Gastroesophageal sphincter (tissue), 4 donors: ENCODE data around the gene SMARCD1. TPM values are rescaled to one million over a fixed set of nuclear protein-coding genes. Genes with fewer than 3 reads are reported as not detected.

Experiments
- ATAC-seq: fragments of 150-250 bp; one replicate; pipeline ENCODE4 v1.9.1; 2016; ENCODE audit warnings: mild to moderate bottlenecking, moderate library complexity
- H3K27ac ChIP-seq, 4 donors: fragments of 200-600 bp; sonication (generic) in 3 of 4; 1 replicate in 3 of 4; 2 replicates in 1 of 4; pipeline ENCODE4 v1.5.1; 2016 to 2019
- H3K27me3 ChIP-seq: fragments of 200-600 bp; sonication (generic); one replicate; pipeline ENCODE4 v1.5.1; 2019
- H3K36me3 ChIP-seq, 2 donors: fragments of 200-600 bp; sonication (generic); one replicate each; pipeline ENCODE4 v1.5.1; 2019; ENCODE audit warnings: control low read depth in 1 of 2
- H3K4me1 ChIP-seq, 3 donors: fragments of 200-600 bp; sonication (generic); 1 replicate in 2 of 3; 2 replicates in 1 of 3; pipeline ENCODE4 v1.5.1; 2016 to 2019; ENCODE audit warnings: control low read depth in 2 of 3
- H3K4me3 ChIP-seq, 2 donors: fragments of 200-600 bp; sonication (generic); one replicate each; pipeline ENCODE4 v1.5.1; 2019; ENCODE audit warnings: mild to moderate bottlenecking in 1 of 2, moderate library complexity in 1 of 2
- H3K9me3 ChIP-seq, 3 donors: fragments of 200-600 bp; sonication (generic); one replicate each; pipeline ENCODE4 v1.5.1; 2017 to 2019; ENCODE audit warnings: control low read depth in 2 of 3
- CTCF ChIP-seq, 4 experiments: fragments of 200-600 bp in 2 of 4; fragments of 450-650 bp in 2 of 4; sonication (generic) in 1 of 4; IDR thresholded peaks; one replicate each; pipeline ENCODE4 v1.5.1; 2017 to 2019; ENCODE audit warnings: antibody characterized with exemption in 4 of 4, mild to moderate bottlenecking in 2 of 4, moderate library complexity in 2 of 4
- EP300 ChIP-seq: sonication (generic); formaldehyde crosslinking; IDR thresholded peaks from one replicate; pipeline ENCODE4 v1.6.1; 2017; ENCODE audit warnings: antibody characterized with exemption, mild to moderate bottlenecking
- POLR2A ChIP-seq, 2 donors: fragments of 450-650 bp; IDR thresholded peaks; one replicate each; pipeline ENCODE4 v1.6.1; 2017; ENCODE audit warnings: antibody characterized with exemption in 2 of 2, mild to moderate bottlenecking in 2 of 2, moderate library complexity in 1 of 2
- POLR2AphosphoS5 ChIP-seq: sonication (generic); formaldehyde crosslinking; IDR thresholded peaks from one replicate; pipeline ENCODE4 v1.6.1; 2017; ENCODE audit warnings: antibody characterized with exemption
- WGBS, 2 donors: methylation state at CpG; one replicate each; pipeline ENCODE4 v1.1.5; 2018; ENCODE audit warnings: low coverage in 1 of 2; 5-methylcytosine and 5-hydroxymethylcytosine counted together
- total RNA-seq, 4 donors: library from RNA; depleted of rRNA; stranded (reverse); fragments of >200 nt; gene quantifications; one replicate each; pipeline ENCODE4 v1.1.0, GENCODE V29; 2016

Gene SMARCD1
- total RNA-seq, 4 donors from 2014 or later: 26.6 to 52.8 (median 44.2) TPM

GRCh38 chr12:50060120-50060468 is 25.0 kb upstream of the SMARCD1 start:
- H3K4me3 ChIP-seq: no peak overlapping the region
- peaks cover 3 to 29% (median 14%) of the 10 kb centered on the region in 3 donors for H3K4me1 ChIP-seq
- H3K9me3 ChIP-seq: no peaks in the 10 kb centered on the region
- H3K36me3 ChIP-seq: no peaks in the 10 kb centered on the region
- TF ChIP-seq POLR2A (IDR thresholded peaks at IDR 0.05) (no peak), CTCF (IDR thresholded peaks at IDR 0.05) (no peak), POLR2AphosphoS5 (no peak), EP300 (no peak)
- WGBS, 2 donors: 89% methylated on average over 3 of the region's 4 CpGs; no CpG with 5 or more reads in 1 of the 2 donors
- ATAC-seq: no peak
- peaks cover 4% of the 10 kb centered on the region for H3K27me3 ChIP-seq
- H3K27ac ChIP-seq: no peak overlapping the region

GRCh38 chr12:50061171-50061570 is 24.0 kb upstream of the SMARCD1 start:
- Histone ChIP-seq H3K9me3 (no peaks in the 10 kb centered on the region), H3K4me1 (peaks cover 3 to 26% (median 9%) of the 10 kb centered on the region in 3 donors), H3K27ac (no peak overlapping the region), H3K4me3 (no peak overlapping the region), H3K36me3 (no peaks in the 10 kb centered on the region), H3K27me3 (no peaks in the 10 kb centered on the region)
- WGBS, 2 donors: 92 to 100% methylated on average over 1 of the region's 2 CpGs
- no peak for ATAC-seq
- TF ChIP-seq CTCF (IDR thresholded peaks at IDR 0.05) (no peak), EP300 (no peak), POLR2A (IDR thresholded peaks at IDR 0.05) (no peak), POLR2AphosphoS5 (no peak)

- WGBS, 2 donors: 67 to 81% methylated on average over 2 to 5 of the region's 6 CpGs
- TF ChIP-seq EP300 (no peak), POLR2A (IDR thresholded peaks at IDR 0.05) (no peak), CTCF (IDR thresholded peaks at IDR 0.05) (no peak), POLR2AphosphoS5 (no peak)
Measured at GRCh38 chr12:50061946-50062686, 23.0 kb upstream of the SMARCD1 start.

DNA sequence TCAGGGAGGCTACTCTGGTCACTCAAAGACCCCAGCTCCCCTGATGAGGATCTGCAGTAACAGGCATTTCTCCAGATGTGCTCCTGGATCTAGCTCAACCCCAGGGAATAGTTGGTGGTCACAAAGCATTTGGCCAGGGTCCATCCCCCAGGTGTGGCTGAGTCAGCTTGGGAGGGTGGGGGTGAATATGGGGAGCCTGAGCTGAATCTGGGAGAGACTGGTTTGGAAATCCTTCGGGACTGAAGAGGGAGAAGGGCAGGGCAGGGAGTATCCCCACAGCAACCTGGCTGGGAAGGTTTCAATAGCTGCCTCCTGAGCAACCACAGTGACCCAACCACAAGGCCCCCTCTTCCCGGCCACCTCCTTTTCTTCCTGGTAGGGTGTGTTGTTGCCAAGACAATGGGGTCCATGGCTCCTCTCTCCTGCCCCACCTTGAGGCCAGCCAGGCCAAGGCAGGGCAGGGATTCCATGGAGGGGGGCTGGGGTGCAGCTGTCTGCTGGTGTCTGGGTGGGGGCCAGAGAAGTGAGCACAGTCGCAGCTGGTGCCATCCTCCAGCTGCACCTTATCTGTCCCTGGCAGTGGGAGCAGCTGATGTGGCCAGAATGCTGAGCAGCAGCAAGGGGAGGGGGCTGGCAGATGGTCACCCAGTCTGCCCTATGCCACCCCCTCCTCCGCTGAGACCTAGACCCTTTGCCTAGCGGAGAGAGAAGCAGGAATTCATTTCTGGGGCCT is 22.2 kb upstream of the SMARCD1 start:
- no peaks in the 10 kb centered on the region for H3K36me3 ChIP-seq
- no CpG with 5 or more reads among the region's 5 CpGs for WGBS, 2 donors
- TF ChIP-seq POLR2A (IDR thresholded peaks at IDR 0.05) (no peak), CTCF (IDR thresholded peaks at IDR 0.05) (no peak), POLR2AphosphoS5 (no peak), EP300 (no peak)
- ATAC-seq: no peak
- peaks cover 0 to 20% (median 0%) of the 10 kb centered on the region in 3 donors for H3K4me1 ChIP-seq
- no peak overlapping the region for H3K27ac ChIP-seq
- H3K27me3 ChIP-seq: no peaks in the 10 kb centered on the region
- H3K9me3 ChIP-seq: no peaks in the 10 kb centered on the region
- no peak overlapping the region for H3K4me3 ChIP-seq

More at GRCh38 chr12:50061946-50062686, 23.0 kb upstream of the SMARCD1 start:
- Histone ChIP-seq H3K9me3 (no peaks in the 10 kb centered on the region), H3K4me3 (no peak overlapping the region), H3K36me3 (no peaks in the 10 kb centered on the region), H3K4me1 (peaks cover 0 to 25% (median 0%) of the 10 kb centered on the region in 3 donors), H3K27me3 (no peaks in the 10 kb centered on the region), H3K27ac (no peak overlapping the region)
- no peak for ATAC-seq
